Suppressor macrophage treated with lipopolysaccharide for 4 hours (primary cell): Measurements from ENCODE around the gene ZNF408.

ENCODE experiments used
- DNase-seq: peaks from one replicate; pipeline ENCODE4 v3.0.0-alpha.2; 2020

ZNF408 gene

GRCh38 chr11:46729110-46730027, 28.5 kb downstream of the ZNF408 start:
- DNase-seq = no peak

GRCh38 chr11:46731545-46731944, 30.7 kb downstream of the ZNF408 start:
- no peak for DNase-seq

- DNase-seq = no peak
These were observed 32.4 kb downstream of the ZNF408 start for GRCh38 chr11:46733234-46733633.

GRCh38 chr11:46736146-46736545, 35.3 kb downstream of the ZNF408 start:
- DNase-seq = no peak

- DNase-seq = no peak
These were observed 35.8 kb downstream of the ZNF408 start for GRCh38 chr11:46736615-46737014.

GRCh38 chr11:46737699-46738098, 36.9 kb downstream of the ZNF408 start:
- no peak for DNase-seq

GRCh38 chr11:46738887-46739286, 38.1 kb downstream of the ZNF408 start:
- no peak for DNase-seq

GRCh38 chr11:46741600-46742484, 41.0 kb downstream of the ZNF408 start:
- no peak for DNase-seq

- DNase-seq = no peak
These were observed 42.2 kb downstream of the ZNF408 start for GRCh38 chr11:46743043-46743442.

GRCh38 chr11:46743693-46744339, 43.0 kb downstream of the ZNF408 start:
- DNase-seq = no peak

- no peak for DNase-seq
These were observed 44.5 kb downstream of the ZNF408 start for GRCh38 chr11:46745328-46745727.

- no peak for DNase-seq
These were observed 45.2 kb downstream of the ZNF408 start for GRCh38 chr11:46745995-46746394.

GRCh38 chr11:46747150-46747549, 46.3 kb downstream of the ZNF408 start:
- no peak for DNase-seq
